HG03378 (cell line): ENCODE results near the gene PPP1R13L.
"Not testable (repeated sequence)": the region's sequence is repeated elsewhere in the genome, so short reads cannot be mapped to it uniquely, and the experiment has no call there.

ENCODE experiments used
- ATAC-seq: cut with Tn5 transposase; IDR thresholded peaks from one replicate; pipeline ENCODE4 v1.9.1; 2021; ENCODE audit warnings: mild to moderate bottlenecking, moderate library complexity; ENCODE audit not compliant: unreplicated experiment

PPP1R13L gene

GRCh38 chr19:45404557-45405434, at the start of gene PPP1R13L:
TSS of gene PPP1R13L (minus strand) at chr19:45405069. CDS start at chr19:45398318, 6,751 bp downstream.
- ATAC-seq = peak; percentile 4

- no peak for ATAC-seq
Measured at GRCh38 chr19:45451850-45452387, 47.0 kb upstream of the PPP1R13L start.

GRCh38 chr19:45451131-45451849, 46.4 kb upstream of the PPP1R13L start:
- ATAC-seq = no peak

- no peak for ATAC-seq
Measured at GRCh38 chr19:45450012-45450333, 45.1 kb upstream of the PPP1R13L start.

- no peak for ATAC-seq
Measured at GRCh38 chr19:45448887-45449299, 44.0 kb upstream of the PPP1R13L start.

GRCh38 chr19:45448425-45448756, 43.5 kb upstream of the PPP1R13L start:
- ATAC-seq = no peak

GRCh38 chr19:45446944-45447343, 42.1 kb upstream of the PPP1R13L start:
- no peak for ATAC-seq

GRCh38 chr19:45446295-45446694, 41.4 kb upstream of the PPP1R13L start:
- no peak for ATAC-seq

- ATAC-seq = no peak
Measured at GRCh38 chr19:45445139-45445538, 40.3 kb upstream of the PPP1R13L start.

GRCh38 chr19:45444318-45445041, 39.6 kb upstream of the PPP1R13L start:
- no peak for ATAC-seq

- ATAC-seq = no peak
Measured at GRCh38 chr19:45443462-45444317, 38.8 kb upstream of the PPP1R13L start.

- ATAC-seq = no peak
Measured at GRCh38 chr19:45442778-45443461, 38.1 kb upstream of the PPP1R13L start.

- no peak for ATAC-seq
Measured at GRCh38 chr19:45442408-45442777, 37.5 kb upstream of the PPP1R13L start.

GRCh38 chr19:45440873-45441654, 36.2 kb upstream of the PPP1R13L start:
- no peak for ATAC-seq

GRCh38 chr19:45440259-45440638, 35.4 kb upstream of the PPP1R13L start:
- ATAC-seq = no peak

GRCh38 chr19:45439569-45440258, 34.8 kb upstream of the PPP1R13L start:
- peak; percentile 50 for ATAC-seq

GRCh38 chr19:45439190-45439568, 34.3 kb upstream of the PPP1R13L start:
- ATAC-seq = no peak

- ATAC-seq = no peak
Measured at GRCh38 chr19:45437328-45437727, 32.5 kb upstream of the PPP1R13L start.

- not testable (repeated sequence) for ATAC-seq
Measured at GRCh38 chr19:45432543-45432942, 27.7 kb upstream of the PPP1R13L start.
